ENCODE results near the gene PRLR.

Gene PRLR

GRCh38 chr5:35195472-35195852 lies 34.8 kb downstream of the PRLR start:
- TF ChIP-seq TAF1 (IDR thresholded peaks at IDR 0.05; ENCODE audit: low read depth) (no peak), NFIC (IDR thresholded peaks at IDR 0.05) (no peak), ZBTB7A (IDR thresholded peaks at IDR 0.05; ENCODE audit: low read depth) (no peak), MAX (IDR thresholded peaks at IDR 0.05) (no peak), USF1 (IDR thresholded peaks at IDR 0.05) (no peak), EP300 (IDR thresholded peaks at IDR 0.05; ENCODE audit: borderline replicate concordance) (no peak), EGR1 (IDR thresholded peaks at IDR 0.05) (no peak), FOXM1 (IDR thresholded peaks at IDR 0.05; ENCODE audit: borderline replicate concordance, low read depth) (no peak), TEAD4 (IDR thresholded peaks at IDR 0.05) (no peak), CREB1 (IDR thresholded peaks at IDR 0.05; ENCODE audit: low read depth) (no peak), TCF12 (IDR thresholded peaks at IDR 0.05; ENCODE audit: low read depth) (no peak), YY1 (IDR thresholded peaks at IDR 0.05; ENCODE audit: low read depth) (no peak), REST (IDR thresholded peaks at IDR 0.05; ENCODE audit: low read depth) (no peak), RAD21 (IDR thresholded peaks at IDR 0.05; ENCODE audit: low read depth) (no peak)

GRCh38 chr5:35194635-35195471 lies 35.4 kb downstream of the PRLR start:
- TF ChIP-seq ZBTB7A (IDR thresholded peaks at IDR 0.05; ENCODE audit: low read depth) (no peak), CREB1 (IDR thresholded peaks at IDR 0.05; ENCODE audit: low read depth) (no peak), TEAD4 (IDR thresholded peaks at IDR 0.05) (no peak), TAF1 (IDR thresholded peaks at IDR 0.05; ENCODE audit: low read depth) (no peak), YY1 (IDR thresholded peaks at IDR 0.05; ENCODE audit: low read depth) (no peak), TCF12 (IDR thresholded peaks at IDR 0.05; ENCODE audit: low read depth) (no peak), RAD21 (IDR thresholded peaks at IDR 0.05; ENCODE audit: low read depth) (no peak), NFIC (IDR thresholded peaks at IDR 0.05) (no peak), REST (IDR thresholded peaks at IDR 0.05; ENCODE audit: low read depth) (no peak), MAX (IDR thresholded peaks at IDR 0.05) (no peak), EP300 (IDR thresholded peaks at IDR 0.05; ENCODE audit: borderline replicate concordance) (no peak), USF1 (IDR thresholded peaks at IDR 0.05) (no peak), FOXM1 (IDR thresholded peaks at IDR 0.05; ENCODE audit: borderline replicate concordance, low read depth) (no peak), EGR1 (IDR thresholded peaks at IDR 0.05) (no peak)

- no peak for TF ChIP-seq MAX (IDR thresholded peaks at IDR 0.05)
- no peak for TF ChIP-seq TAF1 (IDR thresholded peaks at IDR 0.05; ENCODE audit: low read depth)
- TF ChIP-seq ZBTB7A (IDR thresholded peaks at IDR 0.05; ENCODE audit: low read depth) = no peak
- no peak for TF ChIP-seq YY1 (IDR thresholded peaks at IDR 0.05; ENCODE audit: low read depth)
- TF ChIP-seq RAD21 (IDR thresholded peaks at IDR 0.05; ENCODE audit: low read depth) = no peak
- TF ChIP-seq NFIC (IDR thresholded peaks at IDR 0.05) = no peak
- TF ChIP-seq TCF12 (IDR thresholded peaks at IDR 0.05; ENCODE audit: low read depth) = no peak
- TF ChIP-seq REST (IDR thresholded peaks at IDR 0.05; ENCODE audit: low read depth) = no peak
- no peak for TF ChIP-seq CEBPB (IDR thresholded peaks at IDR 0.05)
- no peak for TF ChIP-seq USF1 (IDR thresholded peaks at IDR 0.05)
- no peak for TF ChIP-seq TEAD4 (IDR thresholded peaks at IDR 0.05)
- no peak for TF ChIP-seq FOXM1 (IDR thresholded peaks at IDR 0.05; ENCODE audit: borderline replicate concordance, low read depth)
- TF ChIP-seq EP300 (IDR thresholded peaks at IDR 0.05; ENCODE audit: borderline replicate concordance) = no peak
- TF ChIP-seq EGR1 (IDR thresholded peaks at IDR 0.05) = no peak
- TF ChIP-seq CREB1 (IDR thresholded peaks at IDR 0.05; ENCODE audit: low read depth) = no peak
Observed at GRCh38 chr5:35192506-35192905, 37.8 kb downstream of the PRLR start.

Data from Ishikawa (cell line).